GM19099 (cell line): ENCODE data around the gene CHN1.

ENCODE experiments used
- POLR2A ChIP-seq: IDR thresholded peaks from 3 replicates; pipeline ENCODE4 v1.6.1; 2011; ENCODE audit warnings: low read depth; ENCODE audit not compliant: insufficient read length; ENCODE audit errors: extremely low read depth

Gene CHN1

GRCh38 chr2:174753038-174753633, 252.0 kb downstream of the CHN1 start:
- TF ChIP-seq POLR2A = no peak

- TF ChIP-seq POLR2A = no peak
These were observed 252.7 kb downstream of the CHN1 start for GRCh38 chr2:174752403-174753037.

- TF ChIP-seq POLR2A = no peak
These were observed 254.2 kb downstream of the CHN1 start for GRCh38 chr2:174750923-174751441.

- no peak for TF ChIP-seq POLR2A
These were observed 255.4 kb downstream of the CHN1 start for GRCh38 chr2:174749793-174750192.

GRCh38 chr2:174748948-174749347, 256.2 kb downstream of the CHN1 start:
- TF ChIP-seq POLR2A = no peak
